ENCODE results near the gene SULT2A1.
"Not testable (repeated sequence)": the region's sequence is repeated elsewhere in the genome, so short reads cannot be mapped to it uniquely, and the experiment has no call there.

Gene SULT2A1

DNA sequence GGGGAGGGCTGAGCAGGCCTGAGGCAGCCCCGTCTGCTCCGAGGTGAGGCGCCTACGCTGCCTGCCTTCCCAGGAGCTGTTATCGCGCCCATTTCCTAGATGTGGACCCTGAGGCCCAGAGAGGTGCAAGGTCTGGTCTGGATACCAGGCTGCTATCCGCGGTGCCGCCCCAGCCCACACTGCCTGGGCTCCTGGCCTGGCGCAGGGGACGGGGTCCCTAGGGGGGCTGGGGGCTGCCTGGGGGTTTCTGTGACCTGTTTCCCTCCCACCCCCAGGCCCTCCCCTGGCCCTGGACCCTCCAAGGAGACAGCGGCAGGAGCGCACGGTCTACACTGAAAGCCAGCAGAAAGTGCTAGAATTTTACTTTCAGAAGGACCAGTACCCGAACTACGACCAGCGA, 26.3 kb downstream of the SULT2A1 start:
- not testable (repeated sequence) for DNase-seq

DNA sequence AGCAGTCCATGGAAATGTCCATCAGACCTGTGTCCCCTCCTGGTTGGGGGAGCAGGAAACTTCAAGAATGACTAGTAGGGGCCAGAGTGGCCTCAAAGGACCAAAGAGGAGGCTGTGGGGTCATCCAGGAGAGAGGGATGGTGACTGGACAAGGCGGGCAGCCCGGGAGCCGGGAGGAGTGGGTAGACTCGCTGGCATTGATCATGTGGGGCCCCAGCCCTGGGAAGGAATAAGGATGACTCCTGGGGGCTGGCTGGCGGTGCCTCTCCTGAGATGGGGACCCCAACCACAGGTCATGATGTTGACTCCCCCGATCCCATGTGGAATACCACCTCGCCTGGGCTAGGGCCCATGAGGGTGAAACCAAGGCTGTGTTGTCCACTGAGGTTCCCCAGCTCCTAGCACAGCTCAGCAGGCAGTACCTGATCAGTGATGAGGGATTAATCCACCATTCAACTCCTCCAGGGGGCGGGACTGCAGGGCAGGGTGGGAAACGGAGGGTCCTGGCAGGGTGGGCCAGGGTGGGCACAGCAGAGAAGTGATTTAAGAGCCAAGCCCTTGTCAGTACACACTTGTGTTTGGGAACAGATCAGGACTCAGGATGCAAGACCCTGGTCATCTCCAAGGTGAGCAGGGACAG, 27.3 kb downstream of the SULT2A1 start, which contains the start of gene TPRX2:
TPRX2 (plus strand) TSS at position 590 of the 640 bp plus-strand sequence; CDS start at position 602, 12 bp downstream.
- DNase-seq = not testable (repeated sequence)

DNA sequence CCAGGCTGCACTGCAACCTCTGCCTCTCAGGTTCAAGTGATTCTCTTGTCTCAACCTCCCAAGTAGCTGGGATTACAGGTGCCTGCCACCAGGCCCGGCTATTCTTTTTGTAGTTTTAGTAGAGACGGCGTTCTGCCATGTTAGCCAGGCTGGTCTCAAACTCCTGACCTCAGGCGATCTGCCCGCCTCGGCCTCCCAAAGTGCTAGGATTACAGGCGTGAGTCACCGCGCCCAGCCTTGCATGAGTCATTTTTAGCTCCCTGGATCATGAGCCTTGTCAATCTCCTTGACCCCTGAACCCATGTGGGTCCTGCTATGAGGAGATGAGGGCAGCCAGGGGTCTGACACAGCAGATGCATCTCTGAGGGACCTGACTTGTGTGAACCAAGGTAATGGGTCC, 27.9 kb downstream of the SULT2A1 start:
- not testable (repeated sequence) for DNase-seq

DNA sequence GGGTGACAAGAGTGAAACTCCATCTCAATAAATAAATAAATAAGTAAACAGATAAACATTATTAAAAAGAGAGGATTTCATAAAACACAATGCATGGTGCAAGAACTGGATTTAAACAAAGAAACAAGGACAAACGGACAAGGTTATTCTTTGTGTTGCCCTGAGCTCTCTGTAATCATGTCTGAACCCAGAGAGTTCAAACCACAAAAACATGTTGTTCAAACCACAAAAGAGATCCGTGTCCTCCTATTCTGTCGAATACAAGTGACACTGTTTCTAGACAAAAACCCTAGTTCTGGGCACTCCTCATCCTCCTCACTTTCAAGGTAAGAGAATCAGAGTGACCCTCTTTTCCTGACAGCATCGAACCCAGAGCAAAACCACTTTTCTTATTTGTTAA, 31.7 kb downstream of the SULT2A1 start:
- DNase-seq = no peak

DNA sequence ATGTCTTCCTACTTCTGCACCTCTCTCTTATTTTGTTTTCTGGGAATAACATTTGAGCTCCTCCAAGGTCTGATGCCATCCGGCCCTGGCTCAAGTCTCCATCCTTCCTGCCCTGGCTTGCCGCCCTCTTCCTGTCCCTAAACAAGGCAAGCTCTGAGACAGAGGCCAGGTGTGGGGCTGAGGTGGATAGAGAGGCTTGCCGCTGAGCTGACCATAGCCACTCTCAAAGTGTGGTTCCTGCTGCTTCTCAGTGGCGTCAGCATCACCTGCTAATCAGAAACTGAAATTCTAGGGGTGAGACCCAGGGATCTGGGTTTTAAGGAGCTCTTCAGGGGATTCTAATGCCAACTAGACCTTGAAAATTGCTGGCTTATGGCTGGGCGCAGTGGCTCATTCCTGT, 33.1 kb downstream of the SULT2A1 start:
- no peak for DNase-seq

DNA sequence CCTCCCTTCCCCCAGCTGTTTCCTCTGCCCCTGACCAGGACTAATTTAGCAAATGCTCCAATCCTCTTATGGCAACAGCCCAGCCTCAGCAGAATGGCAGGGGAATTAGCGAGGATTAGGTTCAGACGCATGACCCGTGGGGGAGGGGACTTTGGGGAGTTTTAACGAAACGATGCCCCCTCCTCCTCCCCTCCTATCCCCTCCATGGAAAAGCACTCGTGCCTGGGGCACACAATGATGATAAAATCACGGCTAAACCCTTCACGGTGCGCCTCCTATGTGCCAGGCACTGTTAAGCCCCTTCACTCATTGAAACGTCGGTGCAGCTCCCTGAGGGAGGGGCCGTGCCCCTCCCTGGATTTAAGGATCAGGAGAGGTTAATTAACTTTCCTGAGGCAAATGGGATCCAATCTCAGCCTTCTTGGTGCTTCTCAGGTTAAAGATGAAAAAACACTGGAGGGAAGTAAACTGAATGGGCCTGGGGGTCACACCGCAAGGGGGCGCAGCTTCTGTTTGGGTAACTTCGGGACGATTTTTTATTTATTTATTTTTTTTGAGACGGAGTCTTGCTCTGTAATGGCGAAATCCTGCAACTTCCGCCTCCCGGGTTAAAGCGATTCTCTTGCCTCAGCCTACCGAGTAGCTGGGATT, 37.2 kb downstream of the SULT2A1 start:
- DNase-seq = no peak

DNA sequence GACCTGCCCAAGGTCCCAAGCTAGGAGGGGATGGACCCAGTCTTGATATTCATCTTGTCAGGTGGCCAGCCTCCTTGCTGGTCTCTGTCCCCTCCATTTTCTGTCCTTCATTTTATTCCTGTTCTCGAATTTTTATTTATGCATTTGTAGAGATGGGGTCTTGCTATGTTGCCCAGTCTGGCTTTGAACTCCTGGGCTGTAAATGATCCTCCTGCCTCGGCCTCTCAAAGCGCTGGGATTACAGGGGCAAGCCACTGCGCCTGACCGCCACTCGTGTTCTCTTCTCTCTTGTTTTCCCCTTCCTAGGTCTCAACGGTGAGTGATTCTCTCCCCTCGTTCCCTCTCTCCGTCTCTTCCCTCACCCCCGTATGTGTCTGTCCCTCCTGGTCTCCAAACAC, 37.7 kb downstream of the SULT2A1 start:
- DNase-seq = no peak

DNA sequence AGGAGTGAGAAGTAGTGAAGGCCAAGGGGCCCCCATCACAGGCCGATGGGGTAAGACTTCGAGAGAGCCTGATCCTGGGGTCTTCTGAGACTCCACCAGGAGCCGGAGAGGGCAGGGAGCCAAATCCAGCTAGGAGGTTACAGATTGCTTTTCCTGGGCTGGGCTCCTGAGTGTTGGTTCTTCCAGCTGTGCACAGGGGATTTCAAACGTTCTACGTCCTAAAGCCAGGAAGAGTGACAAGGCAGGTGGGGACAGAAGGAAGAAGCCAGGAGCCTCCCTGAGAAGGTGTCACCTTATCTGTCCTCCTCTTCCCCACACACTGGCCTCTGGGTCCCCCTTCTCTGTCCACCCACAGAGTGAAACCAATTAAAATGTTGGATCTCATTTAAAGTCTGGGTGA, 43.2 kb downstream of the SULT2A1 start:
- no peak for DNase-seq

DNA sequence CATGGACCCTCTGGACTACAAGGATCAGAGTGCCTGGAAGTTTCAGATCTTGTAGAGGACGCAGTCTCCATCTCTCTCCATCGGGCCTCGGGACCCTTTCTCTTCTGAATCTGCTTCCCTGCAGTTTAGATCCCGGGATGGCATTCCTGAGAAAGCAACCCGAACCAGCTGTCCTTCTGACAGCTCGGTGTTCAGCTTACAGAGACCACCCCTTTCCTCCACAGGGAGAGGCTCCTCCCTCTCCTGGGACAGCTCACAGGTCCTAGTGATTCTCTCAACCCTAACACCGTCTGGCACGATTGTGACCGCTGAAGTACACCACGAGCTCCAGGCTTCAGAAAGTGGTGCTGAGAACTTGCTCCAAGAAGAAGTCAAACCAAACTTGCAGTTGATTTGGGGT, 46.2 kb downstream of the SULT2A1 start:
- DNase-seq = no peak

DNA sequence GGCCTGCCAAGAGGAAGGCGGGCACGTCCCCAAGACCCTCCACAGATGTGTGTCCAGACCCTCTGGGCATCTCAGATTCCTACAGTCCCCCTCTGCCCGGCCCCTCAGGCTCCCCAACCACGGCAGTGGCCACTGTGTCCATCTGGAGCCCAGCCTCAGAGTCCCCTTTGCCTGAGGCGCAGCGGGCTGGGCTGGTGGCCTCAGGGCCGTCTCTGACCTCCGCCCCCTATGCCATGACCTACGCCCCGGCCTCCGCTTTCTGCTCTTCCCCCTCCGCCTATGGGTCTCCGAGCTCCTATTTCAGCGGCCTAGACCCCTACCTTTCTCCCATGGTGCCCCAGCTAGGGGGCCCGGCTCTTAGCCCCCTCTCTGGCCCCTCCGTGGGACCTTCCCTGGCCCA, 46.7 kb downstream of the SULT2A1 start:
- no peak for DNase-seq

DNA sequence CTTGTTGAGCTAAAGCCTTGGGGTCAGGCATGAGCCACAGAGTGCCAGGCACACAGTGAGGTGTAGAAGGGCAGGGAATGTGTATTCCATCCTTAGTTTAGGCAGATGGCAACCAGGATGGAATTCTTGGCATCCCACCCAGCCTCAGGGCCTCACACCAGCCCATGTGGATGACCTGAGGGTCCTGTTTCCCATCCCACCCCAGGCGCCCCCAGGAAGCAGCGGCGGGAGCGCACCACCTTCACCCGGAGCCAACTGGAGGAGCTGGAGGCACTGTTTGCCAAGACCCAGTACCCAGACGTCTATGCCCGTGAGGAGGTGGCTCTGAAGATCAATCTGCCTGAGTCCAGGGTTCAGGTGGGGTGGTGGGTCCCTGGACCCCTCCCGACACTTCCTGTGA, 50.1 kb downstream of the SULT2A1 start:
- DNase-seq = no peak

DNA sequence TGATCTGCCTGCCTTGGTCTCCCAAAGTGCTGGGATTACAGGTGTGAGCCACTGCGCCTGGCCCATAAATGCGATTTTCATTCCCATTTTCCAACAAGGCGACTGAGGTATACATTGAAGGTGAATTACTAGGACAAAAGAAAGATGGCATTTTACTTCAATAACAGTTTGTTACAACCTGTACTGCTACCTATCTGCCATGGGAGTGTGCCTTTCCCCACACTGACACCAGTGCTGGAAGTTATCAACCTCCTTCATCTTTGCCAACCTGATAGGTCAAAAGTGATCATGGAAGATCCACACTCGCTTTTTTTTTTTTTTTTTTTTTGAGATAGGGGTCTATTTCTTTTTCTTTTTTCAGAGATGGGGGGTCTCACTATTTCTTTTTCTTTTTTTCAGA, 53.4 kb downstream of the SULT2A1 start:
- no peak for DNase-seq

DNA sequence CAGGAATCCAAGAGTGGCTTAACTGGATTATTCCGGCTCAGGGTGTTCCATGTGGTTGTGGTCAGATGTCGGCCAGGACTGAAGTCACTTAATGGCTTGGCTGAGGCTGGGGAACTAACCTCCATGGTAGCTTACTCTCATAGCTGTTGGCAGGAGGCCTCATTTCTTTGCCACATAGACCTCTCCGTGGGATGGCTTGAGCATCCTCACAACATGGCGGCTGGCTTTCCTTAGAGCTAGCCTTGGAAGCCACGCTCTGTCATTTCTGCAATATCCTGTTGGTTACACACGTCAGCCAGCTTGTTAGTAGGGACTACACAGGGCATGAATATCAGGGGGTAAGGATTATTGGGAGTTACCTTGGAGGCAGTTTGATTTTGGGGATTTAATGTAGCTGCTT, 59.3 kb downstream of the SULT2A1 start:
- no peak for DNase-seq

DNA sequence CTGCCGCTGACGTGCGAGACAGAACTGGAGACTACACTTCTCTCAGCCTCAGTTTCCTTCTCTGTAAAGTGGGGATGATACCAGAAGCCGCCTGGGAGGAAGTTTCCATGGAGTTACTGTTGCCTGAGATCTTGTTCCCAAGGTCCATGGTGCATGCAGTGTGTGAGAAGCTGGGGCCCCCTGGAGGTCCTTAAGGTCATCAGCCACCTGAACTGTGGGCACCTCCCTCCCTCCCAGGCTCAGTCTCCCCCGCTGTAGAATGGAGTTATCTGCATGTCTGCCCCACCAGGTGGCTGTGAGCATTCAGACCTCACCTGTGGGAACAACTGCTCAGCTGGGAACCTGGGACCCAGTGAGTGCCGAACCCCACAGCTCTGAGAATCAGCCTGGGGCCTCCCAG, 61.7 kb downstream of the SULT2A1 start:
- DNase-seq = no peak

DNA sequence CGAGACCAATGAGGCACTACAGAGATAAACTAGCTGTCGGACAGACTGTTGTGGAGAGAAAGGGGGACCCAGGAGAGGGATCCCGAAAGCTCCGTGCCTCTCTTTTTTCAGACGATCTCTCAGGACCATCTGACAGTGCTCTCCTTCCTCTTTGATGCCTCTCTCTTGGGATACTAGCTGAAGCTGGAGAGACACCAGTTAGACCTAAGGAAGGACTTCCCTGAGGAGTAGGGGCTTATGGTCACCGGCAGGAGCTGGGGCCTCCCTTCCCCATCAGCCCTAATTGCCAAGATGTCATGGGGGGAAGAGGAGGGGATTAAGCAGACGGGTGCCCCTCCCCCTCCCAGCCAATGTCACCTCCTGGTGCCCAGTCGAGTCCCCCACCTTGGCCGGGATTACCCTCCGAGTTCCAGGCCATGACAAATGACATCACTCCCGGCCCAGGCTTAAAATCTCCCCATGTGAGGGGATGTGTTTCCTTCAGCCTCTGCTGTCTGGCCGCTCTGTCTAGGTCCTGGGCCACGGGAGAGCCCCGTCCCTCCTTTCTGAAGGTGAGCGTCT, 64.6 kb downstream of the SULT2A1 start, which contains the start of gene CRX:
CRX (plus strand) TSS at position 478 of the 561 bp plus-strand sequence. CDS start 12,507 bp downstream, outside the sequence.
- DNase-seq = no peak
